ENCODE results near the gene UBTF. TPM values are rescaled to one million over a fixed set of nuclear protein-coding genes. Genes with fewer than 3 reads are reported as not detected.

UBTF gene
- total and polyA plus RNA-seq, 2 donors (not counting 3 experiments of a cell fraction or from before 2014, with no cell fraction given), result 14.7 to 84.7 TPM

DNA sequence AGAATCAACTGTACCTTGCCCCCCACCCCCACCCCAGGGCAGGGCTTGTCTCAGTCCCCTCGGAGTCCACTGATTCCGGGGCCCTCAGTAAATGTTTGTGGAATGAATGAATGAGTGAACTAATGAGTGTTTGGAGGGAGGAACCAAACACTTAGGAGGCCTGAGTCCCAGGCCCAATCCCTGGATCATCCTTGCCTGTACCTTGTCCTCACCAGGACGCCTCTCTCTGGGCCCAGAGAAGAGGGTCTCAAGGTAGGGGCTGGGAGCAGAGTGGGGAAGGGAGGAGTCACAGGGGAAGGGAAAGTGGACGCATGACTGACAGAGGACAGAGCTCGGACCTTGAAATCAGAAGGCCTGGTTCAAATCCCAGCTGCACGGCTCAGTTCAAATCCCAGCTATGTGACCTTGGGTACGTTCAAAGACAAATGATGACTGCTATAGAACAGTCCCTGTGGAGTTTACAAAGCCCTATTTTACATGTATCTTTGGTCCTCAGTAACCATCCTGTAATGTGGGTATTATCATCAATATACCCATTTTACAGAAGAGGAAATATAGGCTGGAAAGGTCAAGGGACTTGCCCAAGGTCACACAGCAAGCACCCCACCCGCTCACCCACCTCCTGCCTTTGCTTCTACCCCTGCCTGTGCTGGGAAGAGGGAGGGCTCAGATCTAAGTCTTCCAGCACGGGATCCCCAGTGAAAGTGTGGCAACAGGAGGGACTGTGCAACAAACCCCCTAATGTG, 30.2 kb upstream of the UBTF start:
- Histone ChIP-seq H3K4me3 (replicated peaks in 1 of 3; ENCODE audit: insufficient read depth in 1 of 3, low read depth in 1 of 3, low read length in 3 of 3) (no peak overlapping the region), H3K27me3 (ENCODE audit: control insufficient read depth in 2 of 2, insufficient read depth in 2 of 2, low read length in 2 of 2) (no peaks in the 10 kb centered on the region), H3K27ac (ENCODE audit: insufficient read depth, low read depth, low read length) (no peak overlapping the region), H3K9ac (replicated peaks; ENCODE audit: extremely low read depth, insufficient read depth, low read length) (no peak overlapping the region), H4K20me1 (replicated peaks; ENCODE audit: control insufficient read depth, extremely low read depth, insufficient read depth, low read length) (no peaks in the 10 kb centered on the region), H3K79me2 (ENCODE audit: control insufficient read depth, insufficient read depth, low read length) (no peaks in the 10 kb centered on the region), H2AFZ (ENCODE audit: low read depth, low read length) (no peak overlapping the region), H3K9me3 (replicated peaks; ENCODE audit: control insufficient read depth, insufficient read depth, low read length) (no peaks in the 10 kb centered on the region), H3K36me3 (ENCODE audit: control insufficient read depth in 2 of 2, extremely low read depth in 1 of 2, insufficient read depth in 2 of 2, low read length in 2 of 2) (no peaks in the 10 kb centered on the region), H3K4me2 (ENCODE audit: insufficient read depth, low read length) (no peak overlapping the region), H3K9me1 (replicated peaks; ENCODE audit: control insufficient read depth, extremely low read depth, insufficient read depth, low read length) (no peaks in the 10 kb centered on the region), H3K4me1 (ENCODE audit: control insufficient read depth, extremely low read depth, insufficient read depth, low read length) (peaks cover 3% of the 10 kb centered on the region)
- intact Hi-C loops (cut with micrococcal nuclease) (no loop called here), dilution Hi-C loops (cut with MboI; ENCODE audit: extremely low pct_ligation_motif_present, low sequenced_read_pairs) (no loop called here)
- TF ChIP-seq FOS (IDR thresholded peaks at IDR 0.05; ENCODE audit: borderline replicate concordance, insufficient read depth, low read length), result no peak
- TF ChIP-seq POLR2A (IDR thresholded peaks at IDR 0.05; ENCODE audit: low read depth, low read length), result no peak
- no peak for TF ChIP-seq MYC (IDR thresholded peaks at IDR 0.05; ENCODE audit: low read depth, low read length)
- no peak for TF ChIP-seq POLR2AphosphoS5 (IDR thresholded peaks at IDR 0.05; ENCODE audit: insufficient read depth, low read depth, low read length)
- TF ChIP-seq, protein P1, sequence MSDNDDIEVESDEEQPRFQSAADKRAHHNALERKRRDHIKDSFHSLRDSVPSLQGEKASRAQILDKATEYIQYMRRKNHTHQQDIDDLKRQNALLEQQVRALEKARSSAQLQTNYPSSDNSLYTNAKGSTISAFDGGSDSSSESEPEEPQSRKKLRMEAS (IDR thresholded peaks at IDR 0.05; ENCODE audit: insufficient read depth, insufficient read length), result no peak
- TF ChIP-seq EZH2 (IDR thresholded peaks at IDR 0.05; ENCODE audit: borderline replicate concordance, low read depth, low read length, severe bottlenecking), result no peak
- TF ChIP-seq, protein P2, sequence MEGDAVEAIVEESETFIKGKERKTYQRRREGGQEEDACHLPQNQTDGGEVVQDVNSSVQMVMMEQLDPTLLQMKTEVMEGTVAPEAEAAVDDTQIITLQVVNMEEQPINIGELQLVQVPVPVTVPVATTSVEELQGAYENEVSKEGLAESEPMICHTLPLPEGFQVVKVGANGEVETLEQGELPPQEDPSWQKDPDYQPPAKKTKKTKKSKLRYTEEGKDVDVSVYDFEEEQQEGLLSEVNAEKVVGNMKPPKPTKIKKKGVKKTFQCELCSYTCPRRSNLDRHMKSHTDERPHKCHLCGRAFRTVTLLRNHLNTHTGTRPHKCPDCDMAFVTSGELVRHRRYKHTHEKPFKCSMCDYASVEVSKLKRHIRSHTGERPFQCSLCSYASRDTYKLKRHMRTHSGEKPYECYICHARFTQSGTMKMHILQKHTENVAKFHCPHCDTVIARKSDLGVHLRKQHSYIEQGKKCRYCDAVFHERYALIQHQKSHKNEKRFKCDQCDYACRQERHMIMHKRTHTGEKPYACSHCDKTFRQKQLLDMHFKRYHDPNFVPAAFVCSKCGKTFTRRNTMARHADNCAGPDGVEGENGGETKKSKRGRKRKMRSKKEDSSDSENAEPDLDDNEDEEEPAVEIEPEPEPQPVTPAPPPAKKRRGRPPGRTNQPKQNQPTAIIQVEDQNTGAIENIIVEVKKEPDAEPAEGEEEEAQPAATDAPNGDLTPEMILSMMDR (IDR thresholded peaks at IDR 0.05; ENCODE audit: extremely low read depth in 1 of 2, insufficient read depth in 1 of 2, low read depth in 1 of 2, low read length in 2 of 2), result no peak
- no peak for TF ChIP-seq JUN (IDR thresholded peaks at IDR 0.05; ENCODE audit: borderline replicate concordance, insufficient read depth, insufficient read length, low read depth)
- TF ChIP-seq GATA2 (IDR thresholded peaks at IDR 0.05; ENCODE audit: insufficient read depth, insufficient read length, low read depth, low read length), result no peak
- no peak for FAIRE-seq
- no peak for DNase-seq (ENCODE audit: low read depth, low spot score)
- ChIA-PET POLR2A (no interaction called here), CTCF (no interaction called here)
- BruUV-seq (replicated peaks), result no TSS peak
